SK-N-SH treated with all-trans-retinoic acid at 6 μM for 48 hours (cell line): ENCODE measurements around the gene MGAT5B.

Source experiments
- ATAC-seq: fragments of 200-7000 bp; cut with Tn5 transposase; 3 replicates; pipeline ENCODE4 v1.9.1; 2020; ENCODE audit warnings: mild to moderate bottlenecking, moderate library complexity
- ARNTL ChIP-seq: fragments of 450-650 bp; formaldehyde crosslinking; IDR thresholded peaks from 2 replicates; pipeline ENCODE4 v1.5.0; 2020; ENCODE audit warnings: low read depth, mild to moderate bottlenecking, moderate library complexity, borderline replicate concordance
- BACH2 ChIP-seq: fragments of 250-450 bp; sonication (Bioruptor Pico); IDR thresholded peaks from 2 replicates; pipeline ENCODE4 v1.9.0; 2021; ENCODE audit warnings: mild to moderate bottlenecking, borderline replicate concordance
- CREB5 ChIP-seq: fragments of 250-450 bp; sonication (Bioruptor Pico); IDR thresholded peaks from 2 replicates; pipeline ENCODE4 v1.5.1; 2020; ENCODE audit warnings: low read depth, mild to moderate bottlenecking, moderate library complexity
- CSDC2 ChIP-seq: fragments of 250-450 bp; sonication (Bioruptor Pico); IDR thresholded peaks from 2 replicates; pipeline ENCODE4 v1.5.0; 2020; ENCODE audit warnings: mild to moderate bottlenecking, moderate library complexity
- CSRNP3 ChIP-seq: fragments of 250-450 bp; sonication (Bioruptor Pico); IDR thresholded peaks from 2 replicates; pipeline ENCODE4 v1.5.1; 2021; ENCODE audit warnings: mild to moderate bottlenecking, moderate library complexity
- ESRRG ChIP-seq: fragments of 250-450 bp; sonication (Bioruptor Pico); IDR thresholded peaks from 2 replicates; pipeline ENCODE4 v1.6.1; 2021; ENCODE audit warnings: mild to moderate bottlenecking
- GLIS3 ChIP-seq: fragments of 250-450 bp; sonication (Bioruptor Pico); IDR thresholded peaks from 2 replicates; pipeline ENCODE4 v1.5.0; 2020; ENCODE audit warnings: mild to moderate bottlenecking, moderate library complexity
- ISL1 ChIP-seq: fragments of 250-450 bp; sonication (Bioruptor Pico); IDR thresholded peaks from 2 replicates; pipeline ENCODE4 v2.1.2; 2022; ENCODE audit warnings: mild to moderate bottlenecking, moderate library complexity
- OSR1 ChIP-seq: fragments of 250-450 bp; sonication (Bioruptor Pico); IDR thresholded peaks from 2 replicates; pipeline ENCODE4 v1.8.0; 2022; ENCODE audit warnings: moderate library complexity, mild to moderate bottlenecking, inconsistent platforms
- PATZ1 ChIP-seq: fragments of 250-450 bp; sonication (Bioruptor Pico); IDR thresholded peaks from 2 replicates; pipeline ENCODE4 v1.8.0; 2020; ENCODE audit warnings: mild to moderate bottlenecking, moderate library complexity, borderline replicate concordance
- PPARA ChIP-seq: fragments of 250-450 bp; sonication (Bioruptor Pico); IDR thresholded peaks from 2 replicates; pipeline ENCODE4 v1.5.0; 2020; ENCODE audit warnings: mild to moderate bottlenecking, borderline replicate concordance
- RARB ChIP-seq: fragments of 250-450 bp; sonication (Bioruptor Pico); IDR thresholded peaks from 2 replicates; pipeline ENCODE4 v1.8.0; 2021; ENCODE audit warnings: mild to moderate bottlenecking, moderate library complexity
- SNAI2 ChIP-seq: fragments of 250-450 bp; sonication (Bioruptor Pico); IDR thresholded peaks from 2 replicates; pipeline ENCODE4 v1.5.0; 2020; ENCODE audit warnings: mild to moderate bottlenecking, moderate library complexity
- TCF4 ChIP-seq: fragments of 250-450 bp; sonication (Bioruptor Pico); IDR thresholded peaks from 2 replicates; pipeline ENCODE4 v1.8.0; 2021; ENCODE audit warnings: mild to moderate bottlenecking, moderate library complexity, borderline replicate concordance
- TOX ChIP-seq: fragments of 250-450 bp; sonication (Bioruptor Pico); IDR thresholded peaks from 2 replicates; pipeline ENCODE4 v1.8.0; 2021; ENCODE audit warnings: mild to moderate bottlenecking, moderate library complexity, borderline replicate concordance
- TSHZ2 ChIP-seq: fragments of 250-450 bp; sonication (Bioruptor Pico); IDR thresholded peaks from 2 replicates; pipeline ENCODE4 v1.5.0; 2020; ENCODE audit warnings: mild to moderate bottlenecking, moderate library complexity
- ZC3H10 ChIP-seq: fragments of 250-450 bp; sonication (Bioruptor Pico); IDR thresholded peaks from 2 replicates; pipeline ENCODE4 v1.5.1; 2021; ENCODE audit warnings: mild to moderate bottlenecking, moderate library complexity
- ZFP3 ChIP-seq: fragments of 250-450 bp; sonication (Bioruptor Pico); IDR thresholded peaks from 2 replicates; pipeline ENCODE4 v1.5.0; 2020; ENCODE audit warnings: mild to moderate bottlenecking, moderate library complexity
- ZFP30 ChIP-seq: fragments of 450-650 bp; formaldehyde crosslinking; IDR thresholded peaks from 2 replicates; pipeline ENCODE4 v1.5.0; 2022; ENCODE audit warnings: mild to moderate bottlenecking, moderate library complexity
- ZNF565 ChIP-seq: fragments of 450-650 bp; formaldehyde crosslinking; conservative IDR thresholded peaks from 2 replicates; pipeline ENCODE4 v1.5.0; 2020; ENCODE audit warnings: low read depth, mild to moderate bottlenecking, moderate library complexity
- ZNF70 ChIP-seq: fragments of 450-650 bp; formaldehyde crosslinking; IDR thresholded peaks from 2 replicates; pipeline ENCODE4 v1.5.0; 2020; ENCODE audit warnings: mild to moderate bottlenecking, moderate library complexity
- ZNF8 ChIP-seq: fragments of 450-650 bp; formaldehyde crosslinking; IDR thresholded peaks from 2 replicates; pipeline ENCODE4 v1.5.0; 2020; ENCODE audit warnings: mild to moderate bottlenecking, moderate library complexity

Gene MGAT5B

GRCh38 chr17:76873856-76874255 is 5.7 kb downstream of the MGAT5B start:
- no peak for TF ChIP-seq ARNTL (CRISPR knock-in tag)
- TF ChIP-seq ZFP30 (CRISPR knock-in tag): no peak
- no peak for TF ChIP-seq ESRRG (CRISPR knock-in tag)
- TF ChIP-seq GLIS3: no peak
- no peak for TF ChIP-seq CREB5 (CRISPR knock-in tag)
- no peak for TF ChIP-seq RARB (CRISPR knock-in tag)
- no peak for TF ChIP-seq TCF4 (CRISPR knock-in tag)
- TF ChIP-seq ZNF565 (CRISPR knock-in tag): no peak
- no peak for TF ChIP-seq CSRNP3
- no peak for TF ChIP-seq PPARA (CRISPR knock-in tag)
- no peak for TF ChIP-seq TOX
- no peak for TF ChIP-seq ZNF8 (CRISPR knock-in tag)
- TF ChIP-seq OSR1 (CRISPR knock-in tag): no peak
- TF ChIP-seq PATZ1 (CRISPR knock-in tag): no peak
- no peak for TF ChIP-seq BACH2 (CRISPR knock-in tag)
- TF ChIP-seq ZC3H10 (CRISPR knock-in tag): no peak
- TF ChIP-seq ISL1: no peak
- TF ChIP-seq TSHZ2 (CRISPR knock-in tag): no peak
- TF ChIP-seq ZFP3 (CRISPR knock-in tag): no peak
- TF ChIP-seq SNAI2 (CRISPR knock-in tag): no peak
- no peak for ATAC-seq

GRCh38 chr17:76877437-76877836 is 9.2 kb downstream of the MGAT5B start:
- TF ChIP-seq GLIS3 (no peak), TSHZ2 (CRISPR knock-in tag) (no peak), ESRRG (CRISPR knock-in tag) (no peak), SNAI2 (CRISPR knock-in tag) (no peak), ZNF565 (CRISPR knock-in tag) (no peak), RARB (CRISPR knock-in tag) (no peak), TOX (no peak), ARNTL (CRISPR knock-in tag) (no peak), CSDC2 (no peak), ZC3H10 (CRISPR knock-in tag) (no peak), PATZ1 (CRISPR knock-in tag) (no peak), ZNF70 (CRISPR knock-in tag) (no peak), OSR1 (CRISPR knock-in tag) (no peak), TCF4 (CRISPR knock-in tag) (no peak), ZFP3 (CRISPR knock-in tag) (no peak)
- TF ChIP-seq, all 23 proteins: peak for 0
- ATAC-seq: no peak
